GM19239 (cell line): Measurements from ENCODE around the gene TTC17.
"Not testable (repeated sequence)": the region's sequence is repeated elsewhere in the genome, so short reads cannot be mapped to it uniquely, and the experiment has no call there.

Experiments
- DNase-seq: peaks from one replicate; pipeline ENCODE4 v3.0.0; 2011; ENCODE audit warnings: low spot score; ENCODE audit not compliant: insufficient read length
- FAIRE-seq: peaks from 2 replicates; lab custom pipeline; 2011; peaks lifted over from hg19 to GRCh38; lab: Jason Lieb, UNC

Gene TTC17

DNA sequence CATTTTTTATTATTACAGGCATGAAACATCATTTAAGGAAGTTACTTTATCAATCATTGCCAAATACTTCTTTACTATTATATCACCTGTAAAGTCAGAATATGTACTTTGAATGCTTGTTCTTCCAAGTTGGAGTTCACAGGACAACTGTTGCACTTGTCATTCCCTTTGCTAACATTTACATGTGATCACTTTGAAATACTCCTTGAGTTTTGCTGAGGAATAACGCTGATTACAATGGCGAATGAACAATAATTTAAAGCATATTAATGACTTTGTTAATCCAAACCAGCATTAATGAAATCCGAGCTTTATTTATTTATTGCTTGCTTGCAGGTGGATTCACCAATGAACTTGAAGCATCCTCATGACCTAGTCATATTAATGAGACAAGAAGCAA lies 20.2 kb downstream of the TTC17 start:
- DNase-seq (no peak), FAIRE-seq (no peak)

DNA sequence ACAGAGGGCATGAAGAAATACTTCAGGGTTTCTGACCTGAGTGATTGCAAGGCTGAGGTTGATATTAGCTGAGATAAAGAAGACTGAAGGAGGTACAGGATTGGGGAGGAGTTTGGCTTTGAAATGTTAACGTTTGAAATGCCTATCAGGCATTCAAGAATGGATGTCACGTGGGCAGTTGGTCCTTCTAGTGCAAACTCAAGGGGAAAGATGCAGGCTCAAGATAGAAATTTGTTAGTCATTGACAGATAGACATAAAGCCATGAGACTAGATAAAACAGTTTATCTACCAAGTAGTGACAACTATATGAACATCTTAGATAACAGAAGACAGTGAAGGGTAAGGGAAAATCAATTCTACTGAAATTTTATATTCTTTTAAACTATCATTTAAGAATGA lies 23.1 kb downstream of the TTC17 start:
- FAIRE-seq (no peak), DNase-seq (no peak)

DNA sequence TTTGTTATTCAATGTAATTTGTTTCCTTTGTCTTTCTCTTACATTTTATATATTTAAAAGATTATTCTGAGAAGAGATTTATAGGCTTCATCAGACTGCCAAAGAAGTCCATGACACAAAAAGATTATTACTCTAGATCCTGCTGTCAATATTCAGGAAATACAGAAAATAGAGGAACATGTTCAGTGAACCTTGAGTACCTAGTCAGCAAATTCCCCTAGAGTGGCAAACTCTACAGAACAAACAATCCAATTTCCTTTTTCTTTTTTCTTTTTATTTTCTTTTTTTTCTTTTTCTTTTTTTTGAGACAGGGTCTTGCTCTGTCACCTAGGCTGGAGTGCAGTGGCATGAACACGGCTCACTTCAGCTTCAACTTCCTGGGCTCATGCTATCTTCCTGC lies 23.9 kb downstream of the TTC17 start:
- DNase-seq (no peak), FAIRE-seq (no peak)

DNA sequence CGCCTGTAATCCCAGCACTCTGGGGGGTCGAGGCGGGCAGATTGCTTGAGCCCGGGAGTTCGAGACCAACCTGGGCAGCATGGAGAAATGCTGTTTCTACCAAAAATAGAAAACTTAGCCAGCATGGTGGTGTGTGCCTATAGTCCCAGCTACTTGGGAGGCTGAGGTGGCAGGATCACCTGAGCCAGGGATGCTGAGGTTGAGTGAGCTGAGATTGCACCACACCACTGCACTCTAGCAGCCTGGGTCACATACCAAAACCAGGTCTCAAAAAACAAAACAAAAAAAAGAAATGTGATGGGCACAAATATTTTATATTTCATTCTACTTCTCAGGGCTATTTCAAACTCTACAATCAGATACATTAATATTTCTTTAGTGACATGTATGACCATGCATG lies 25.7 kb downstream of the TTC17 start:
- FAIRE-seq (no peak), DNase-seq (no peak)

DNA sequence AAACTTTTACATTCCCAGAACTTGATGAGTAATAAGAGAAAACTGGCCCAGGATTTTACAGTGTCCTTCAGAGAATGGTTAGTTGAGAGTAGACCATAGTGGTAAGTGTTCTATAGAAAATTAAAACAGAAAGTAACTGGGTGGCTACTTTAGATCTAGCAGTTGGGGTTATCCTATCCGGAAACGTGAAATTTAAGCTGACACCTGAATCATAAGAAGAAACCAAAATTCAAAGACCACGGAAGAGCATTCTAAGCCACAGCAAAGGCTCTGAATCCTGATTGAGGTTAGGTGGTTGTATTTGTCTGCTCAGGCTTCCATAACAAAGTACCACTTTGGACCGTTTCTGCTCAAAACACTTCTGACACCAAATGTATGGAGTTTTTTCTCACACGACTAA lies 34.0 kb downstream of the TTC17 start:
- DNase-seq (no peak), FAIRE-seq (no peak)

DNA sequence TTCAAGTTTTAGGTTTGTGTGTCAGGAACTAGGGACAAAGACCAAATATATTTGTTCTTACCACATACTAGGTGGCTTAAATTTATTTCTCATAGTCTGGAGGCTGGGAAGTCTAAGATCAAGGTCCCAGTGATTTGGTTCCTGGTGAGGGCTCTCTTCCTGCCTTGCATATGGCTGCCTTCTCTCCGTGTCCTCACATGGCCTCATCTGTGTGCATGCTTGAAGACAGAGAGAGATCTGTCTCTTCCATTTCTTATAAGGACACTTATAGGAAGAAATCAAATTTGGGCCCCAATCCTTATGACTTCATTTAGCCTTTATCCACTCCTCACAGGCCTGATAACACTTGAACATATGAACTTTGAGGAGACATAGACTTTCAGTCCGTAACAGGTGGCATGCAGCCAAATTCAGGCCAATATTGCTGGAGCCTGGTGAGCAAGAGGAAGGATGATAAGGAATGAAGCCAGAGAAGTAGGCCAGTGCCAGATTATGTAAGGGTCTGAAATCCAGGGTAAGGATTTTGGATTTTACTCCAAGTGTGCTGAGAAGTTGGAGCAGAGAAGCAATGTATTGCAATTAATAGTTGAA lies 35.1 kb downstream of the TTC17 start:
- DNase-seq (no peak), FAIRE-seq (no peak)

DNA sequence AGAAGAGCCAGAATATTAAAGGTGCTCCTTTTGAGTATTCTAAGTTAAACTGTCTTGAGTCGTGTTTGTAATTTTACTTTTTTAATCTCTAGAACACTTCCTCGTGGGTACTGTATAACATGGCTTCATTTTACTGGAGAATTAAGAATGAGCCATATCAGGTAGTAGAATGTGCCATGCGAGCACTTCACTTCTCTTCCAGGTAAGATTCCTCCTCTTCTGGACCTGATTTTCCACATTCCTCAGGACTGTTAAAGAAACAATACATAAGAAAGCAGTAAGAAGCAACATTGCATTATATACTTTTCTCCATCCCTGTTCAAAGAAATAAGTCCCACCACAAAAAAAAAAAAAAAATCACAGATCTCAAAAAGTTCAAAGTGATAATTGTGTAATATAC lies 37.9 kb downstream of the TTC17 start:
- DNase-seq = no peak
- FAIRE-seq = no peak

DNA sequence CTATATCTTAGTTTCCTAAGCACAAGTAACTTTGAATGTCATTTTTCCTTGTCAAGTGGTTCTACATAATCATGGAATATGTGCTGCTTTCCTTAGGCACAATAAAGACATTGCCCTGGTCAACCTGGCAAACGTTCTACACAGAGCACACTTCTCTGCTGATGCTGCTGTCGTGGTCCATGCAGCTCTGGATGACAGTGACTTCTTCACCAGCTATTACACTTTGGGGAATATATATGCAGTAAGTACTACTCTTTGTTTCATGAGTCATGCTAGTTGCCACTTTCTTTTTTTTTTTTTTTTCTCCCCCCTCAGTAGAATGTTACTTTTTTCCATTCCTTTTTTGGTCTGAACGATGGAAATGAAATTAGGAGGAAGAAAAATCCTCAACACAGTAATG lies 38.5 kb downstream of the TTC17 start:
- DNase-seq (no peak), FAIRE-seq (no peak)

DNA sequence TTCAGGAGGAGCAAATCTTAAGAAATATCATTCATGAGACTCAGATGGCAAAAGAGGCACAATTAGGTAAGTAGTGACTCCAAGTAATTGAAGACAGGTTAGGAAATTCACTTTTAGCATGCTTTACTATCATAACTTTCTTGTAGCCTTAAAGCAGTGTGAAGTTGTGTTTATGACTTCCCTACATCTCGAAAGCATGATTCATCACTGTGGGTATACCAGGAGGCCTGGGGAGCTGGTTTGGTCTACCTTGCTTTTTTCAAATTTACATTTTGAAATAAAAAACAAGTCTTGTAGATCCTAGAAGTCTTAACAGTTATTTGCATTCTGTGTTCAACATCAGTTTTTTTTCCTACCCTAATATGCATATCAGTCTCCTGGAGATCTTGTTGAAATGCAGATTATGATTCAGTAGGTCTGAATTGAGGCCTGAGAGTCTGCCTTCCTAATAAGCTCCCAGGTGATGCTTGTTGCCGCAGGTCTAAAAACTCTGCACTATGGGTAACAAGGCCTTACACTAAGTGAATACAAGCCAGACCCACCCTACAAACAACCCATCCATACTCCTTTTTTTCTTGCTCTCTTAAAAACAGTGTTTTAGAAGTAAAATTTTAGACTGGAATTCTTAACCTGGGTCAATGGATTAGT lies 41.4 kb downstream of the TTC17 start:
- FAIRE-seq (no peak), DNase-seq (no peak)

DNA sequence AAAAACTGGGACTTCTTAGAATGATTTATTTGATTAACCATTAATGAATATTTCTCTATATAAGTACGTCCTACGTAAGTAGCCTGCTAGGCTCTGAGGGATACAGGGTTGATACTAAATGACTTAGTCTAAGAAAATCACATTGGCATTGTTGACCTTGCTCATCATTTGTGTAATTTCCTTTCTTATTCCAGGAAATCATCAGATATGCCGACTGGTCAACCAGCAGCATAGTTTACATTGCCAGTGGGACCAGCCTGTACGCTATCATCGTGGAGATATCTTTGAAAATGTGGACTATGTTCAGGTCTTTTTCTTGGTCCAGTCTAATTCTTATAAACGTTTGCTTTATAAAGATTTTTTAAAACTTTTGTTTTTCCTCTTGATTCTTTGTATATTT lies 42.5 kb downstream of the TTC17 start:
- DNase-seq (no peak), FAIRE-seq (peak; percentile 26)

DNA sequence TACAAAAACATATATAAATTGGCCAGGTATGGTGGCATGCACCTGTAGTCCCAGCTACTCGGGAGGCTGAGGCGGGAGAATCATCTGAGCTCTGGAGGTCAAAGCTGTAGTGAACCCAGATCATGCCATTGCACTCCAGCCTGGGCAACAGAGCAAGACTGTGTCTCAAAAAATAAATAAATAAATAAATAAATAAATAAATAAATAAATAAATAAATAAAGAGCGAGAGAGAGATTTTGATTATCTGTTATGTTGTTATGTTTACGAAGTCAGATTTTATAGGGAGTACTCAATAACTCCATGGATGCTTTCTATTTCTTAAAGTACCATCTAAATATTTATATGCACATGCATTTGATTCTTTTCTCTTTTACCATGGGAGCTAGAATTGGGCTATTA lies 43.1 kb downstream of the TTC17 start:
- not testable (repeated sequence) for FAIRE-seq, DNase-seq

DNA sequence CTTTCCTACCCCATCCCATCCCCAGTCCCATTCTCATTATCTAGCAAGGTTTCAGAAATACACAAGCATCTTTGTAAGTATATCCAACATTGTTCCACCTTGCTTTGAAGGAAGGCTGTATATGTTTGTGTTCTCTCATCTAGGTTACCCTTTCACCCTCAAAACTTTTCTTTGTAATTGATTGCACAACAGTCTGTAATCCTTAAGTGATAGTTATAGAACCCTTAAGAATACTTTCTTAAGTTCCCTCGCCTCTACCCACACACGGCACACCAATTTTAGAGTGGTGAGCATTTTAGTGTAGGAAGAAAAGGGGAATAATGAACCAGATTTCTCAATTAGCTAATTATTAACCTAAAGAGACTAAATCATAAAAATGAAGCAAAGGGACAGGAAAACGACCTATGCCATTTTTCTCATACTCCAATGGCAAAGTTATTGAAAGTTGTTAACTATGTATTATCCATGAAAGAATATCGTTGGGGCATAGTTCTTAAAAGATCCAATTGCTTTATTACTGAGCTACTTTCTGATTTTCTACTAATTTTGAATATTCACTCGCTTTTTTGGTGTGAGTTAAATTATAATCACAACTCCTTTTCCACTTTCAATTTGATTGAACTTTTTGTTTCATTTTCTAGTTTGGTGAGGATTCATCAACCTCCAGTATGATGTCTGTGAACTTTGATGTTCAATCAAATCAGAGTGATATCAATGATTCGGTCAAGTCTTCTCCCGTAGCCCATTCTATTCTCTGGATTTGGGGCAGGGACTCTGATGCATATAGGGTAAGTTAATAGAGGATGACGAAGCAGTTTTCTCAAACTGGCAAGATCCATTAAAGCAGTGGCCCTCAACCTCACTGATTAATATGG lies 44.9 kb downstream of the TTC17 start:
- DNase-seq (no peak), FAIRE-seq (peak; percentile 53)

DNA sequence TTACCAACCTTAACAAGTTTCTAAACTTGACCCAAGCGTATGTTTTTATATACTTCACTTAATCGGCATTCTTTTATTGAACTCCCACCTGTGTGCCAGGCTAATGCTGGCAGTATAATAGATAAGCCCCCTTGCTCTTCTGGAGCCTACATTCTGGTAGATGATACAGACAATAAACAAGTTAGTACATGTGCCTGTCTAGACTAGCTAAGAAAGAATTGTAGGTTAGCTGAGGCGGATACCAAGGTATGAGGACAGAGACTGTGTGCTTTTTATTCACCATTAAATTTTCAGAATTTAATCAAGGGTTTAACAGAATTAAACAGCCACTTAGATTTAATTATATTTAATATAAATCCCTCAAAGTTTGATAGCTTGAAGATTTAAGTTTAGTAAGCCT lies 45.7 kb downstream of the TTC17 start:
- no peak for FAIRE-seq
- no peak for DNase-seq

DNA sequence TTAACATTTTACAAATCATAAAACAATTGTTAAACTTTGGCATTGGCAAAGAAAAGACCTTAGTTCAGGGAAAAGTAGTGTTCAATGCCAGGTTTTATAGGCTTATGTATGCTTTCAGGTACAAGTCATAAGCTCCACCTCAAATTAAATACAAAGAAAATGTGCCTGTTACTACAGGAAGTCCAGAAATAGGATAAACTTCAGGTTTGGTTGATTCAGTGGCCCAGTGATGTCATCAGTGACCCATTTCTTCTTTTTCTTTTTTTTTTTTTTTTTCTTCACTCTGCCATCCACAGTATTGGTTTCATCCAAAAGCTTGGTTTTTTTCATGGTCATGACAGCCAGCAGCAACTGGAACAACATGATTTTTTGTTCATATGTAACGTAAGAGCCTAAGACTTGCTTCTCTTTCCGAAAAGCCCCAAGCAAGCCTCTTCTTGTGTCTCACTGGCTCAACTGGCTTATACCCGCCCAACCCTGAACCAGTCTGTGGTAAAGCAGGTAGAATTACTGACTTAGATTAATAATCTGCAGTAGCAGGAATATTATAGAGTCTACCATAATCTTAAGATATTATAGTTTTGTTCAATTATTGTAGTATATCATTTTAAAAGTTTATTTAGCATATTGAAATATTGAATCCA lies 46.2 kb downstream of the TTC17 start:
- DNase-seq = no peak
- FAIRE-seq = no peak

DNA sequence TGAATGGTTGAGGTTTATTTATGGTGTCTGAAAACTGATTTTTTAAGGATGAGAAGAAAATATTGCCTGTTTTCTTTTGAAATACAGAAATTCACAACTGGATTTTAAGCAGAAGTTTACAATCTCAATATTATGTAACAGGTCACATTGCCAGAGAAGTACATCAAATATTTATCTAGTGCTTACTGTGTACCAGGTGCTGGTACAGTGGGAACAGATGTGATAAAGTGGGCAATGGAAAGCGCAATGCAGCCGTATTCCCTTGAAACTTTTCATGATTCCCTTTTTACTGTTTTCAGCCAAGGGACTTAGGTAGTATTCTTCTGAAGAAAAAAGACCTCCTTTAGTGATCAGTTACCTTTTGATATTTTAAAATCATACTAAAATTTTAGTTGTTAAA lies 49.6 kb downstream of the TTC17 start:
- DNase-seq = no peak
- no peak for FAIRE-seq

DNA sequence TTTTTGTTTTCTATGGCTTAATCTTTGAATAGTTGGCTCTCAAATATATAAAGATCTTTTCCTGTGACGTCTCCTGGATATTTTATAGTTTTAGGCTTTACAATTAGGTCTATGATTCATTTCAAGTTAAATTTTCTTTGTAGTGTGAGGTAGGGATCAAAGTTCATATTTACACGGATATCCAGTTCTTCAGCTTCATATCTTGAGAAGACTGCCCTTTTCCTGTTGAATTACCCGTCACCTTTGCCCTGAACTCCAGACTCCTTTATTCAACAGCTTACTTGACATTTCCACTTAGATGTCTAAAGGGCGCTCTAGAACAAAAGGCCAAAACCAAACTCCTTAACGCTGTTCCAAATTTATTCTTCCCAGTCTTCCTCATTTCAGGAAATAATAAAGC lies 51.7 kb downstream of the TTC17 start:
- FAIRE-seq (no peak), DNase-seq (no peak)

DNA sequence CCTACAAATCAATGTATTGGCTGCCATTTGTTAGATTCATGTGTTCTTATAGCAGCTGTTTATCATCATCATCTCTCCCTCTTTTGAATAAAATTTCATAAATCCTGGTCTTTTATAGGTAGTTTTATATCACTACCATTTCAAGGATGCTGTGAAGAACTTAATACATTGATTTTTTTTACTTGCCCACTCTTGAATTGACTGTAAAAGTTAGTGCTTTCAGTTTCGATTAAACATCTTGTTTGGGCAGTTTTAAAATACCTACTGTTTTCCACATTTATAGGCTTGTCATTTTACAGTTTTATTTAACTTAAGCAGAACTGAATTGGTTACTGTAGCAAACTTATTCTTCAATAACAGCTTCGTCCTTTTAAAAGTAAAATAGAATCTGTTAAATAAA lies 59.5 kb downstream of the TTC17 start:
- DNase-seq (no peak), FAIRE-seq (peak; percentile 48)

DNA sequence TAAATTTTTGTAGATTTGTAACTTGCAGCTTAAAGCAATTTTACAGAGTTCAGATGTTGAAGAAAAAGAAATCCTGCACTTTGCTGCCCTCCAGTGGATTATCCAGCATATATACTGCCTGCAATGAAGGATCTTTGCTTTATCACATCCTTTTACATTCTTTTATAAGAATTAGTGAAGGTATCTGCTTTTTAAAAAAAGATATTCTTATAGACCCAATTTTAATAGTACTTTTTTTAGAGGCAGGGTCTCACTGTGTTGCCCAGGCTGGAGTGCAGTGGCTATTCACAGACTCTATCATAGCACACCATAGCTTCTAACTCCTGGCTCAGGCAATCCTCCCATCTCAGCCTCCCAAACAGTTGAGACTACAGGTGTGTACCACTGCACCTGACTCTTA lies 60.7 kb downstream of the TTC17 start:
- DNase-seq (peak; percentile 2), FAIRE-seq (peak; percentile 75)

DNA sequence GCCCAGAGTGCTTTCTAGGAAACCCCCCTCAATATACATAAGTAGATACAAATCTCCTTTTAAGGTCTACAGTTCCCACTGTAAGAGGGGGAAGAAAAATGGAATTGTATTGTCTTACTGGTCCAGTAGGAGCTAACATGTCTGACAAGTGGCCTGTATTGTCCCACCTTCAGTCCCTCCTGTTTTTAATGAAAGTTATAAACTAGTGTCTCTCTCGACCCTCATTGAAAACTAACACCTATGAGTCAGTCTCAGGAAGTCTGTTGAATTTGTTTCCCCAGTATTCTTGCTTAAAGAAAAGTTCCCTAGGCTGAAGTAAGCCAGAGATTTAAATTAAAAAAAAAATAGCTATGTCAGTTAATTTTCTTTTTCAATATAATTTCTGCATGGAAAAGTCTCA lies 69.3 kb downstream of the TTC17 start:
- FAIRE-seq = no peak

DNA sequence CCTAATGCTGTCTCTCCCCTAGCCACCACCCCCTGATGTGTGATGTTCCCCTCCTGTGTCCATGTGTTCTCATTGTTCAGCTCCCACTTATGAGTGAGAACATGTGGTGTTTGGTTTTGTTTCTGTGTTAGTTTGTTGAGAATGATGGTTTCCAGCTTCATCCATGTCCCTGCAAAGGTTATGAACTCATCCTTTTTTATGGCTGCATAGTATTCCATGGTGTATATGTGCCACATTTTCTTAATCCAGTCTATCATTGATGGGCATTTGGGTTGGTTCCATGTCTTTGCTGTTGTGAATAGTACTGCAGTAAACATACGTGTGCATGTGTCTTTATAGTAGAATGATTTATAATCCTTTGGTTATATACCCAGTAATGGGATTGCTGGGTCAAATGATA lies 72.2 kb downstream of the TTC17 start:
- not testable (repeated sequence) for FAIRE-seq, DNase-seq

More for the DNA sequence above, 69.3 kb downstream of the TTC17 start:
- no peak for DNase-seq

DNA sequence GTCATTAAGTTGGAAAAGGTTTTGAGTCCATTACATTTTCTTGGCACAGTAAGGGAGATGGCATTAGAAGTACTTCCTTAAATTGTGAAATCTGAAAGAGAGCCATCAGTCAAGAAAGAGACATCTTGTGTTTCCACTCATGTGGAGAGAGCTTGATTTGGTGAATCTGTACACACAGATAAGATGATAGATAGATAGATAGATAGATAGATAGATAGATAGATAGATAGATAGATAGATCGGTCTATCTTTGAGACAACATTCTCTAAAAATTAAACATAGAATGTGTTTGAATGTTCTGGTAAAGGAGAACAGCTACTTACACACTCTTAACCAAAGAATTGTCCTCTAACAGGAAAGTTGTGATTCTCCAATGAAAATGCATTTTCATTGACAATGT lies 76.2 kb downstream of the TTC17 start:
- no peak for FAIRE-seq
- no peak for DNase-seq
